AG04449 (cell line): ENCODE results near the gene MRPL38.
"Not testable (repeated sequence)": the region's sequence is repeated elsewhere in the genome, so short reads cannot be mapped to it uniquely, and the experiment has no call there.

Experiments used
- CTCF ChIA-PET: fragments of 350-600 bp; formaldehyde crosslinking; extraction: SDS; loops from one replicate; lab custom pipeline; 2021; ENCODE audit warnings: antibody characterized with exemption; lab: Yijun Ruan, JAX
- POLR2A ChIA-PET: fragments of 400-600, 350-600 bp; formaldehyde crosslinking; extraction: SDS; loops from one replicate; lab custom pipeline; 2020; ENCODE audit warnings: antibody characterized with exemption, inconsistent platforms; lab: Yijun Ruan, JAX
- DNase-seq: peaks from one replicate; pipeline ENCODE4 v3.0.0-alpha.2; 2010; ENCODE audit warnings: low read depth, low spot score
- H3K4me3 ChIP-seq: 2 replicates; pipeline ENCODE4 v1.5.1; 2011; ENCODE audit warnings: low read depth, mild to moderate bottlenecking, control low read depth, low read length
- TF ChIP-seq, protein P1 (sequence below): IDR thresholded peaks from one replicate; pipeline ENCODE4 v1.5.1; 2011; ENCODE audit warnings: mild to moderate bottlenecking, moderate library complexity, low read length, control low read depth, inconsistent platforms; ENCODE audit not compliant: insufficient read depth; ENCODE audit errors: missing control alignments

Gene MRPL38

GRCh38 chr17:75864448-75864871 lies 40.2 kb downstream of the MRPL38 start:
- POLR2A ChIA-PET, result interaction anchor here (0.6 to 0.8 kb wide), 2 partner anchors 9 to 13 kb away, joined by 3 to 4 read pairs; partner anchors contain the start of gene WBP2
- H3K4me3 ChIP-seq, result no peak overlapping the region
- CTCF ChIA-PET, result interaction anchor here (0.7 to 1.7 kb wide), 5 partner anchors 9 to 115 kb away, joined by 3 to 7 read pairs (median 3); partner anchors contain the start of genes TRIM65 and WBP2
- no peak for DNase-seq
- TF ChIP-seq, protein P1, sequence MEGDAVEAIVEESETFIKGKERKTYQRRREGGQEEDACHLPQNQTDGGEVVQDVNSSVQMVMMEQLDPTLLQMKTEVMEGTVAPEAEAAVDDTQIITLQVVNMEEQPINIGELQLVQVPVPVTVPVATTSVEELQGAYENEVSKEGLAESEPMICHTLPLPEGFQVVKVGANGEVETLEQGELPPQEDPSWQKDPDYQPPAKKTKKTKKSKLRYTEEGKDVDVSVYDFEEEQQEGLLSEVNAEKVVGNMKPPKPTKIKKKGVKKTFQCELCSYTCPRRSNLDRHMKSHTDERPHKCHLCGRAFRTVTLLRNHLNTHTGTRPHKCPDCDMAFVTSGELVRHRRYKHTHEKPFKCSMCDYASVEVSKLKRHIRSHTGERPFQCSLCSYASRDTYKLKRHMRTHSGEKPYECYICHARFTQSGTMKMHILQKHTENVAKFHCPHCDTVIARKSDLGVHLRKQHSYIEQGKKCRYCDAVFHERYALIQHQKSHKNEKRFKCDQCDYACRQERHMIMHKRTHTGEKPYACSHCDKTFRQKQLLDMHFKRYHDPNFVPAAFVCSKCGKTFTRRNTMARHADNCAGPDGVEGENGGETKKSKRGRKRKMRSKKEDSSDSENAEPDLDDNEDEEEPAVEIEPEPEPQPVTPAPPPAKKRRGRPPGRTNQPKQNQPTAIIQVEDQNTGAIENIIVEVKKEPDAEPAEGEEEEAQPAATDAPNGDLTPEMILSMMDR, result no peak

GRCh38 chr17:75861927-75862317 lies 42.8 kb downstream of the MRPL38 start:
- ChIA-PET CTCF (interaction anchor here (0.7 to 4.4 kb wide), 10 partner anchors 11 to 108 kb away, joined by 3 to 21 read pairs (median 6); partner anchors contain the start of genes MRPL38 and TRIM47), POLR2A (interaction anchor here (1.0 kb wide), 1 partner anchor 82 kb away, joined by 4 read pairs; a partner anchor contains a TSS)
- no peak overlapping the region for H3K4me3 ChIP-seq
- DNase-seq, result no peak
- TF ChIP-seq, protein P1, result no peak

DNA sequence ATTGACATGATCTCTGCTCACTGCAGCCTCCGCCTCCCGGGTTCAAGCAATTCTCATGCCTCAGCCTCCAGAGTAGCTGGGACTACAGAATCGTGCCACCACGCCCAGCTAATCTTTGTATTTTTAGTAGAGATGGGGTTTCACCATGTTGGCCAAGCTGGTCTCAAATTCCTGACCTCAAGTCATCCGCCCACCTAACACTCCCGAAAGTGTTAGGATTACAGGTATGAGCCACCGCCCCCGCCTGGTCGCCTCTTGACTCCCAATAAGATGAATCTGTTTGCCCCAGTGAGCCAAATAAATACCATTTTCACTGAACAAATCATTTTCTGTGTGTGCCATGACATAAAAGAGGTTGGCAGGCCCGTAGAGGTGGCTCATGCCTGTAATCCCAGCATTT lies 45.3 kb downstream of the MRPL38 start:
- DNase-seq, POLR2A ChIA-PET, H3K4me3 ChIP-seq: not testable (repeated sequence)
- CTCF ChIA-PET, result interaction anchor here (1.1 to 4.4 kb wide), 3 partner anchors 11 to 19 kb away, joined by 3 to 21 read pairs (median 4); partner anchors contain the start of gene TRIM47

DNA sequence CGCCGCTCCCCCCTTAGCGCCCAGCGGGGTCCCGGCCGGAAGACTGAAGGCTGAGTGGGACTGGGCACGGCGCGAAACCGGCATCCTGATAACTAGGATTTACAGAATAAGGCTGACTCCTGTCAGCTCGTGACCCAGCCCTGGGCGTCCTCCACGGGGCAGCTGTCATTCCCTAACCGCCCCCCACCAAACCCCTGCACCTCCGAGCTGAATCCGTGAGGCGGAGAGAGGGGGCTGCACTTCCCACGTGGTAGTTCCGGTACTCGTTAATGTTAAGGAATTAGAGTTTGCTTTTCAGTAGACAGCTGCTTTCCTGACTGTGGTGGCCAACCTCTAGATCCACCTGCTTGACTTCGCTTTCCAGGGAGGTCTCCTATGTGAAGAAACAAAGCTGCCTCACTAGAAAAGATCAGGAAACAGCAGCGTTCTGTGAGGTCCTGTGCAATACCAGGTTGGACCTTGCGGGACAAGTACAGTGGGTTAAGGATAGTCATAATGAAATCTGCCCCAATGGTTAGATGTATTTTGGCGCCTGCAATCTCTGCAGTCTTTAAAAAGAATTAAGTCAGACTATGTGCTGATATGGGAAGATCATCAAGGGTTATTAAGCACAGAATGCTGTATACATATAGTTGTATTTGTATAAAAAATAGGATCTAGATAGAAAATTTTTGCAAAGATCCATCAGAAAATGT lies 48.5 kb downstream of the MRPL38 start:
- TF ChIP-seq, protein P1, result no peak
- peak overlapping the region; percentile 97 for H3K4me3 ChIP-seq
- CTCF ChIA-PET, result interaction anchor here (0.8 to 4.5 kb wide), 16 partner anchors 9 to 255 kb away, joined by 3 to 52 read pairs (median 4); partner anchors contain the start of genes TRIM47, TRIM65, UNC13D and UNK
- POLR2A ChIA-PET, result interaction anchor here (0.8 to 2.0 kb wide), 3 partner anchors 8 to 79 kb away, joined by 3 to 9 read pairs (median 3); no protein-coding TSS in a partner anchor
- DNase-seq, result no peak

DNA sequence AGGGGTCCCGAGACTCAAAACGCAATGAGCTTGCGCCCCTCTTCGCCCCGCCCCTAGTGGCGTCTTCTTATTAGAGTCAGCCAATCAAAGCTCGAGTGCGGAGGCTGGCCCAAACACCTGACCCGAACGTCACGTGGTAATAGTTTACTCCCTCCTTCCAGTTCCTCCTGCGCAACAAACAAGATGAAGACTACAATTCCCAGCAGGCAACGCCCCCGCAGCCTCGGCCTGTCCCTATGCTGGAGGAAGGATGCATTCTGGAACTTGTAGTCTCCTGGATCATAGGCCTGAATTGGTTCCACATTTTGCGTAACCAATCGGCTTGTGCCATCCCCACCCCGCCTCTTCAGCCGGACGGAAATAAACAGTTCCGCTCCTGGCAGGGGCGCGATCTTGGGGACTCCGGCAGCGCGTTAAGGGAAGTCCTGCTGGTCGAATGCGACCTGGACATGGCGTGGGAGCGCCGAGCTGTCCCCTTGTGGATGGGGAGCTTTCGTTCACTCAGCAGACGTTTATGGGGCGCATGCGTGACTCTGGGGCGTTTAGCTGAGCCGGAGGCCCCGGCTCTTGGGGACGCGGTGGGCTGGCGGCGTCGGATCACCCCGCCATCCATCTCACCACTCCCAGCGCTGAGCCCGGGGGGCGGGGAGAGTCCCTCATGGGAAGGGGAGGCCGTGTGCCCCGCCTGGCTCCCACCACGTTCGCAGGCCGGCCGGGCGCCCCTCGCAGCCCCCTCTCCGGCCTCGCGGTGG lies 49.2 kb downstream of the MRPL38 start, which contains the start of gene WBP2:
WBP2 (minus strand) TSS at position 26 of the 752 bp plus-strand sequence. CDS start 38 bp downstream, outside the sequence.
- POLR2A ChIA-PET, result interaction anchor here (0.6 to 2.0 kb wide), 10 partner anchors 9 to 722 kb away, joined by 3 to 9 read pairs (median 4); partner anchors contain the start of gene TRIM65
- DNase-seq, result peak; percentile 99
- peak within 1 kb of the TSS; percentile 97 for H3K4me3 ChIP-seq
- TF ChIP-seq, protein P1, result peak; percentile 57
- CTCF ChIA-PET, result interaction anchor here (0.6 to 4.5 kb wide), 19 partner anchors 8 to 254 kb away, joined by 3 to 52 read pairs (median 4); partner anchors contain the start of genes TRIM47, TRIM65, UNC13D and UNK

- no peak for DNase-seq
- TF ChIP-seq, protein P1, result no peak
- POLR2A ChIA-PET, result interaction anchor here (0.6 to 2.0 kb wide), 10 partner anchors 10 to 722 kb away, joined by 3 to 9 read pairs (median 4); partner anchors contain the start of gene TRIM65
- CTCF ChIA-PET, result interaction anchor here (0.6 to 4.5 kb wide), 19 partner anchors 8 to 159 kb away, joined by 3 to 52 read pairs (median 4); partner anchors contain the start of genes GALK1, TRIM47, TRIM65 and UNC13D
- peak overlapping the region; percentile 78 for H3K4me3 ChIP-seq
Measured at GRCh38 chr17:75854881-75855309, 49.8 kb downstream of the MRPL38 start.
